ENCODE data around the gene PTGDS.

DNA sequence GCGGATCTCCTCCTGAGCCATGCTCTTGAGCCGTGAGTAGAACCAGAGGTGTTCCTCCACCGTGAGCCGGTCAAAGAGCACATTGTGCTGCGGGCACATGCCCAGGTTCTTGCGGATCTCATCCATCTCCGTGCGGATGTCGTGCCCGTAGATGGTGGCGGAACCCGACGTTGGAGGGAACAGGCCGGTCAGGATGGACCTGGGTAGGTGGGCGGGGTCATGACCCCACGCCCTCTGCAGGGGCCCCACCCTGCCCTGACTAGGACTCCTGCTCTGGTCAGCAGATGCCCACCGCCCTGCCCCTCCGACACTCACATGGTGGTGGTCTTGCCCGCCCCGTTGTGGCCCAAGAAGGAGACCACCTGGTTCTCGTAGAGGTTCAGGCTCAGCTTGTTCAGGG, 38.7 kb downstream of the PTGDS start:
- no peak for TF ChIP-seq GATA2 (IDR thresholded peaks at IDR 0.05; ENCODE audit: low read depth, low read length)
- no peak for TF ChIP-seq GATA3 (IDR thresholded peaks at IDR 0.05; ENCODE audit: low read depth, low read length)
